ENCODE data around the gene BTNL2. TPM values are rescaled to one million over a fixed set of nuclear protein-coding genes. Genes with fewer than 3 reads are reported as not detected.
"Not testable (repeated sequence)": the region's sequence is repeated elsewhere in the genome, so short reads cannot be mapped to it uniquely, and the experiment has no call there.

BTNL2 gene
- total RNA-seq, 2 experiments from 2014 or later: not detected

- H3K4me3 Mint-ChIP-seq; H3K9me3 Mint-ChIP-seq (ENCODE audit: low read depth); H3K27ac Mint-ChIP-seq; ATAC-seq; H3K36me3 Mint-ChIP-seq (ENCODE audit: low read depth); POLR2A ChIA-PET; H3K4me1 Mint-ChIP-seq; DNase-seq: not testable (repeated sequence)
- CTCF ChIA-PET: interaction anchor here (0.6 to 2.1 kb wide), 8 partner anchors 18 to 360 kb away, joined by 3 to 10 read pairs (median 3); no protein-coding TSS in a partner anchor
- intact Hi-C loops (cut with DNase I, micrococcal nuclease): loop anchor here (2.0 to 5.0 kb wide), 3 partner anchors 267 to 363 kb away; no protein-coding TSS in a partner anchor
- H3K27me3 Mint-ChIP-seq: peaks cover 12% of the 10 kb centered on the region
Observed at GRCh38 chr6:32433950-32434349, 27.0 kb upstream of the BTNL2 start.

- no peaks in the 10 kb centered on the region for H3K36me3 Mint-ChIP-seq (ENCODE audit: low read depth)
- H3K4me1 Mint-ChIP-seq: no peaks in the 10 kb centered on the region
- H3K27ac Mint-ChIP-seq: no peak overlapping the region
- no peaks in the 10 kb centered on the region for H3K9me3 Mint-ChIP-seq (ENCODE audit: low read depth)
- CTCF ChIA-PET: interaction anchor here (1.0 to 2.6 kb wide), 8 partner anchors 8 to 362 kb away, joined by 3 to 11 read pairs (median 5); no protein-coding TSS in a partner anchor
- POLR2A ChIA-PET: no interaction called here
- H3K27me3 Mint-ChIP-seq: peaks cover 12% of the 10 kb centered on the region
- DNase-seq (no peak), ATAC-seq (no peak)
- H3K4me3 Mint-ChIP-seq: no peak overlapping the region
- intact Hi-C loops (cut with DNase I, micrococcal nuclease): loop anchor here (1.0 to 5.0 kb wide), 4 partner anchors 260 to 365 kb away; no protein-coding TSS in a partner anchor
Observed at GRCh38 chr6:32432050-32432450, 25.1 kb upstream of the BTNL2 start.

- POLR2A ChIA-PET: no interaction called here
- intact Hi-C loops (cut with DNase I, micrococcal nuclease): loop anchor here (5.0 kb wide), 2 partner anchors 356 to 366 kb away; no protein-coding TSS in a partner anchor
- no peak overlapping the region for H3K27ac Mint-ChIP-seq
Observed at GRCh38 chr6:32431142-32431541, 24.2 kb upstream of the BTNL2 start.

GRCh38 chr6:32430179-32430578 is 23.2 kb upstream of the BTNL2 start:
- peaks cover 12% of the 10 kb centered on the region for H3K27me3 Mint-ChIP-seq
- intact Hi-C loops (cut with DNase I, micrococcal nuclease): loop anchor here (5.0 kb wide), 2 partner anchors 357 to 367 kb away; no protein-coding TSS in a partner anchor
- ATAC-seq (no peak), DNase-seq (no peak)
- POLR2A ChIA-PET: no interaction called here
- CTCF ChIA-PET: interaction anchor here (0.6 to 1.7 kb wide), 2 partner anchors 17 to 270 kb away, joined by 3 to 9 read pairs; no protein-coding TSS in a partner anchor
- no peaks in the 10 kb centered on the region for H3K4me1 Mint-ChIP-seq
- H3K4me3 Mint-ChIP-seq: no peak overlapping the region
- no peak overlapping the region for H3K27ac Mint-ChIP-seq
- no peaks in the 10 kb centered on the region for H3K36me3 Mint-ChIP-seq (ENCODE audit: low read depth)
- no peaks in the 10 kb centered on the region for H3K9me3 Mint-ChIP-seq (ENCODE audit: low read depth)

More at GRCh38 chr6:32431142-32431541, 24.2 kb upstream of the BTNL2 start:
- Mint-ChIP-seq H3K4me3 (no peak overlapping the region), H3K9me3 (ENCODE audit: low read depth) (no peaks in the 10 kb centered on the region), H3K27me3 (peaks cover 12% of the 10 kb centered on the region), H3K36me3 (ENCODE audit: low read depth) (no peaks in the 10 kb centered on the region), H3K4me1 (no peaks in the 10 kb centered on the region)
- DNase-seq: no peak
- ATAC-seq: no peak
- CTCF ChIA-PET: interaction anchor here (0.8 to 2.6 kb wide), 5 partner anchors 11 to 355 kb away, joined by 3 to 11 read pairs (median 6); no protein-coding TSS in a partner anchor

GRCh38 chr6:32427934-32428474 is 21.0 kb upstream of the BTNL2 start:
- H3K4me3 Mint-ChIP-seq: no peak overlapping the region
- DNase-seq (no peak), ATAC-seq (no peak)
- POLR2A ChIA-PET: no interaction called here
- no peaks in the 10 kb centered on the region for H3K4me1 Mint-ChIP-seq
- intact Hi-C loops (cut with DNase I, micrococcal nuclease): no loop called here
- H3K36me3 Mint-ChIP-seq (ENCODE audit: low read depth): no peaks in the 10 kb centered on the region
- no peak overlapping the region for H3K27ac Mint-ChIP-seq
- H3K9me3 Mint-ChIP-seq (ENCODE audit: low read depth): no peaks in the 10 kb centered on the region
- peaks cover 14% of the 10 kb centered on the region for H3K27me3 Mint-ChIP-seq
- CTCF ChIA-PET: no interaction called here

- ChIA-PET CTCF (interaction anchor here (0.6 kb wide), 1 partner anchor 292 kb away, joined by 3 read pairs; no protein-coding TSS in a partner anchor), POLR2A (no interaction called here)
- H3K9me3 Mint-ChIP-seq (ENCODE audit: low read depth): no peaks in the 10 kb centered on the region
- H3K27me3 Mint-ChIP-seq: peaks cover 16% of the 10 kb centered on the region
- intact Hi-C loops (cut with DNase I, micrococcal nuclease): no loop called here
- DNase-seq (no peak), ATAC-seq (no peak)
- H3K4me1 Mint-ChIP-seq: no peaks in the 10 kb centered on the region
- no peaks in the 10 kb centered on the region for H3K36me3 Mint-ChIP-seq (ENCODE audit: low read depth)
- H3K27ac Mint-ChIP-seq: no peak overlapping the region
- H3K4me3 Mint-ChIP-seq: no peak overlapping the region
Observed at GRCh38 chr6:32427218-32427617, 20.2 kb upstream of the BTNL2 start.

- H3K27ac Mint-ChIP-seq: no peak overlapping the region
- CTCF ChIA-PET: interaction anchor here (0.8 to 3.9 kb wide), 2 partner anchors 13 to 22 kb away, joined by 3 to 22 read pairs; no protein-coding TSS in a partner anchor
- no peaks in the 10 kb centered on the region for H3K4me1 Mint-ChIP-seq
- H3K9me3 Mint-ChIP-seq (ENCODE audit: low read depth): no peaks in the 10 kb centered on the region
- DNase-seq (no peak), ATAC-seq (no peak)
- no peak overlapping the region for H3K4me3 Mint-ChIP-seq
- POLR2A ChIA-PET: no interaction called here
- H3K27me3 Mint-ChIP-seq: peaks cover 20% of the 10 kb centered on the region
- intact Hi-C loops (cut with DNase I, micrococcal nuclease): no loop called here
- H3K36me3 Mint-ChIP-seq (ENCODE audit: low read depth): no peaks in the 10 kb centered on the region
Observed at GRCh38 chr6:32426338-32426737, 19.4 kb upstream of the BTNL2 start.

GRCh38 chr6:32424589-32425300 is 17.8 kb upstream of the BTNL2 start:
- H3K27ac Mint-ChIP-seq: no peak overlapping the region
- DNase-seq (no peak), ATAC-seq (no peak)
- intact Hi-C loops (cut with DNase I, micrococcal nuclease): no loop called here
- H3K9me3 Mint-ChIP-seq (ENCODE audit: low read depth): no peaks in the 10 kb centered on the region
- no peaks in the 10 kb centered on the region for H3K36me3 Mint-ChIP-seq (ENCODE audit: low read depth)
- H3K4me1 Mint-ChIP-seq: no peaks in the 10 kb centered on the region
- peaks cover 20% of the 10 kb centered on the region for H3K27me3 Mint-ChIP-seq
- H3K4me3 Mint-ChIP-seq: no peak overlapping the region
- ChIA-PET CTCF (interaction anchor here (0.6 to 3.9 kb wide), 5 partner anchors 8 to 275 kb away, joined by 3 to 22 read pairs (median 9); no protein-coding TSS in a partner anchor), POLR2A (no interaction called here)

GRCh38 chr6:32416036-32416435 is 9.1 kb upstream of the BTNL2 start:
- no peak for ATAC-seq
- H3K36me3 Mint-ChIP-seq (ENCODE audit: low read depth): no peaks in the 10 kb centered on the region
- H3K4me1 Mint-ChIP-seq: peaks cover 3% of the 10 kb centered on the region
- POLR2A ChIA-PET: no interaction called here
- DNase-seq: no peak
- H3K9me3 Mint-ChIP-seq (ENCODE audit: low read depth): no peaks in the 10 kb centered on the region
- peaks cover 42% of the 10 kb centered on the region for H3K27me3 Mint-ChIP-seq
- no peak overlapping the region for H3K4me3 Mint-ChIP-seq
- CTCF ChIA-PET: interaction anchor here (0.6 to 7.5 kb wide), 9 partner anchors 8 to 383 kb away, joined by 3 to 74 read pairs (median 4); partner anchors contain the start of gene BTNL2
- H3K27ac Mint-ChIP-seq: no peak overlapping the region
- intact Hi-C loops (cut with DNase I, micrococcal nuclease): no loop called here

GRCh38 chr6:32415521-32416019 is 8.6 kb upstream of the BTNL2 start:
- ATAC-seq (peak; percentile 77), DNase-seq (peak; percentile 86)
- Mint-ChIP-seq H3K4me3 (no peak overlapping the region), H3K4me1 (peaks cover 3% of the 10 kb centered on the region), H3K27me3 (peaks cover 45% of the 10 kb centered on the region), H3K9me3 (ENCODE audit: low read depth) (no peaks in the 10 kb centered on the region), H3K36me3 (ENCODE audit: low read depth) (no peaks in the 10 kb centered on the region), H3K27ac (no peak overlapping the region)
- POLR2A ChIA-PET: no interaction called here
- CTCF ChIA-PET: interaction anchor here (0.7 to 7.5 kb wide), 10 partner anchors 9 to 382 kb away, joined by 3 to 74 read pairs (median 18); no protein-coding TSS in a partner anchor
- intact Hi-C loops (cut with DNase I, micrococcal nuclease): loop anchor here (1.0 to 2.0 kb wide), 4 partner anchors 170 to 453 kb away; no protein-coding TSS in a partner anchor

- Mint-ChIP-seq H3K27me3 (peaks cover 39% of the 10 kb centered on the region), H3K27ac (no peak overlapping the region), H3K4me3 (no peak overlapping the region), H3K36me3 (ENCODE audit: low read depth) (no peaks in the 10 kb centered on the region), H3K9me3 (ENCODE audit: low read depth) (no peaks in the 10 kb centered on the region), H3K4me1 (peaks cover 5% of the 10 kb centered on the region)
- ChIA-PET CTCF (interaction anchor here (0.5 to 7.5 kb wide), 39 partner anchors 9 to 520 kb away, joined by 3 to 74 read pairs (median 4); partner anchors contain the start of genes HLA-DRA and PSMB9), POLR2A (no interaction called here)
- ATAC-seq (peak; percentile 93), DNase-seq (peak; percentile 93)
- intact Hi-C loops (cut with DNase I, micrococcal nuclease): loop anchor here (1.0 to 5.0 kb wide), 8 partner anchors 169 to 455 kb away; no protein-coding TSS in a partner anchor
Observed at GRCh38 chr6:32413427-32414047, 6.6 kb upstream of the BTNL2 start.

All from activated CD4-positive, alpha-beta T cell treated with anti-CD3 and anti-CD28 coated beads for 36 hours (primary cell).